ENCODE data around the gene GUCA1A. TPM values are rescaled to one million over a fixed set of nuclear protein-coding genes. Genes with fewer than 3 reads are reported as not detected.
A peak's percentile ranks its signal among the peaks of the same experiment; 100 is the strongest.

The GUCA1A gene
- total RNA-seq, 1 experiment from 2014 or later, result 17.2 TPM

DNA sequence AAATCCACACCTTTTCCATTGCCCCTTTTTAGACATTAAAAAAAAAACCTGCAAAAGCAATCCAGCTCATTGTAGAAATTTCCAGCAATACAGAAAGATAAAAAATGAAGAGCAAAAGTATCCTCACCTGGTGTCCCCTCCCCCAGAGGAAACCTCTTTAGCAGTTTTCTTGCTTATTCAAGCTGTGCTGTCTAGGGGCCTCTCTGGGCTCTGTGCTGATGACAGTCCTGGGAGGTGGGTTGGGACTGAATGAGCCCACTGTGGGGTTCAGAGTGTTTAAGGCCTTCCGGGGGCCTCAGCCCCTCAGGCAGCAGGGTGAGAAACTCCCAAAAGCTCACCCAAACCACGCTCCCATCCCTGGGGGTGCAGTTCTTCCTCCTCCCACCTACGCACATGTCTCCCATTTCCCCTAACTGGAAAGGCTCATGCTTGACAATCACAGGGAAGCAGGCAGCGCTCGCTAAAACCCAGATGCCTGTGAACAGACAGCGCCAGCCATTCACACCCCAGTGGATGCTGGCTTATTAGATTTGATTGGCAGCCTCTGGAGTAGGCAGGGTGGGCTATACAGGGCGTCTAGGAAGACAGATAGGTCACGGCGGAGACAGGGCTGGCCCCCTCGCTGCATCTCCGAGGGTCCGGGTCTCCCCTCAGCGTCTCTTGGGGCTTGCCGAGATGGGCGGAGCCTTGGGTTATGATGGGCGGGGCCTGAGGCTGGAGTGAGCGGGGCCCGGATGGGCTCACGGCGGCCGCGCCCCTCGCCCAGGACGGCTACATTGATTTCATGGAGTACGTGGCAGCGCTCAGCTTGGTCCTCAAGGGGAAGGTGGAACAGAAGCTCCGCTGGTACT is 4.6 kb downstream of the GUCA1A start:
- peak overlapping the region; percentile 80 for H3K4me2 ChIP-seq (ENCODE audit: insufficient read depth, insufficient read length, low read length)
- H2AFZ ChIP-seq (ENCODE audit: low read length), result no peak overlapping the region
- TF ChIP-seq, protein P1, sequence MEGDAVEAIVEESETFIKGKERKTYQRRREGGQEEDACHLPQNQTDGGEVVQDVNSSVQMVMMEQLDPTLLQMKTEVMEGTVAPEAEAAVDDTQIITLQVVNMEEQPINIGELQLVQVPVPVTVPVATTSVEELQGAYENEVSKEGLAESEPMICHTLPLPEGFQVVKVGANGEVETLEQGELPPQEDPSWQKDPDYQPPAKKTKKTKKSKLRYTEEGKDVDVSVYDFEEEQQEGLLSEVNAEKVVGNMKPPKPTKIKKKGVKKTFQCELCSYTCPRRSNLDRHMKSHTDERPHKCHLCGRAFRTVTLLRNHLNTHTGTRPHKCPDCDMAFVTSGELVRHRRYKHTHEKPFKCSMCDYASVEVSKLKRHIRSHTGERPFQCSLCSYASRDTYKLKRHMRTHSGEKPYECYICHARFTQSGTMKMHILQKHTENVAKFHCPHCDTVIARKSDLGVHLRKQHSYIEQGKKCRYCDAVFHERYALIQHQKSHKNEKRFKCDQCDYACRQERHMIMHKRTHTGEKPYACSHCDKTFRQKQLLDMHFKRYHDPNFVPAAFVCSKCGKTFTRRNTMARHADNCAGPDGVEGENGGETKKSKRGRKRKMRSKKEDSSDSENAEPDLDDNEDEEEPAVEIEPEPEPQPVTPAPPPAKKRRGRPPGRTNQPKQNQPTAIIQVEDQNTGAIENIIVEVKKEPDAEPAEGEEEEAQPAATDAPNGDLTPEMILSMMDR (conservative IDR thresholded peaks at IDR 0.05), result no peak
- no peak overlapping the region for H2AK5ac ChIP-seq (ENCODE audit: insufficient read length, low read length)
- H4K91ac ChIP-seq (ENCODE audit: insufficient read length, low read depth, low read length), result no peak overlapping the region
- no peak overlapping the region for H2BK5ac ChIP-seq (ENCODE audit: insufficient read length, low read length)
- H3K14ac ChIP-seq (ENCODE audit: insufficient read depth, low read length), result no peak overlapping the region
- H4K8ac ChIP-seq (replicated peaks; ENCODE audit: insufficient read length, low read depth, low read length), result no peak overlapping the region
- peaks cover 13% of the 10 kb centered on the region for H3K23me2 ChIP-seq (ENCODE audit: insufficient read length, low read depth, low read length, poor library complexity, severe bottlenecking)
- Mint-ChIP-seq H3K27me3 (ENCODE audit: low read depth) (no peaks in the 10 kb centered on the region; the same call in 1 of the 2 replicates), H3K9me3 (no peaks in the 10 kb centered on the region; a peak in 1 of 5 replicates), H3K4me1 (peaks cover 50 to 71% of the 10 kb centered on the region in 2 experiments), H3K4me3 (peak overlapping the region; percentile 79 to 85), H3K27ac (peak overlapping the region; percentile 89 to 96 (median 92)), H3K36me3 (ENCODE audit: insufficient read depth in 1 of 3, low read depth in 3 of 3) (peaks cover 6 to 15% (median 7%) of the 10 kb centered on the region in 3 experiments; a peak in 6 of 7 replicates)
- no peaks in the 10 kb centered on the region for H3K79me1 ChIP-seq (ENCODE audit: insufficient read depth, low read depth, low read length, poor library complexity, severe bottlenecking)
- no peak overlapping the region for H3K27ac ChIP-seq (ENCODE audit: insufficient read length, low read depth, low read length)
- H3K4ac ChIP-seq (ENCODE audit: low read depth, low read length), result no peak overlapping the region
- H2BK120ac ChIP-seq (ENCODE audit: low read depth, low read length, poor library complexity, severe bottlenecking), result no peak overlapping the region
- no peak overlapping the region for H2BK12ac ChIP-seq (ENCODE audit: insufficient read length, low read depth, low read length)
- no peak overlapping the region for H4K5ac ChIP-seq (ENCODE audit: insufficient read length, low read depth, low read length)
- peak; percentile 88 for DNase-seq
- no peaks in the 10 kb centered on the region for H4K20me1 ChIP-seq (ENCODE audit: control insufficient read depth, insufficient read depth, insufficient read length)
- no peaks in the 10 kb centered on the region for H3K9me3 ChIP-seq (ENCODE audit: control insufficient read depth, low read depth, low read length)
- H3T11ph ChIP-seq (ENCODE audit: low read length), result no peak overlapping the region
- no peak overlapping the region for H3K18ac ChIP-seq (ENCODE audit: insufficient read length, low read depth, low read length)
- H2BK20ac ChIP-seq (ENCODE audit: low read depth, low read length, poor library complexity, severe bottlenecking), result no peak overlapping the region
- no peaks in the 10 kb centered on the region; the same call in 1 of the 2 replicates for H3K27me3 ChIP-seq (ENCODE audit: insufficient read depth, low read length)
- no peak overlapping the region for H3K56ac ChIP-seq (ENCODE audit: insufficient read length, low read depth, low read length)
- no peak overlapping the region for H2BK15ac ChIP-seq (ENCODE audit: low read depth, low read length)
- no peaks in the 10 kb centered on the region for H3K79me2 ChIP-seq (ENCODE audit: insufficient read depth, low read length)
- H3K4me1 ChIP-seq (ENCODE audit: insufficient read depth, low read length), result no peaks in the 10 kb centered on the region; the same call in none of the 2 replicates
- WGBS (ENCODE audit: extremely low coverage, insufficient read length, low lambda C conversion rate), result no CpG with 5 or more reads among the region's 27 CpGs
- H3K23ac ChIP-seq (ENCODE audit: insufficient read length, low read depth, low read length), result no peak overlapping the region
- peak overlapping the region; percentile 35 for H3K9ac ChIP-seq (ENCODE audit: extremely low read depth, insufficient read length, low read length)
